GM21367 (cell line): ENCODE measurements around the gene SPATS1.
A peak's percentile ranks its signal among the peaks of the same experiment; 100 is the strongest.

ENCODE experiments used
- ATAC-seq: cut with Tn5 transposase; IDR thresholded peaks from one replicate; pipeline ENCODE4 v1.9.1; 2021; ENCODE audit not compliant: unreplicated experiment

SPATS1 gene

GRCh38 chr6:44387346-44388134 is 45.1 kb downstream of the SPATS1 start, which contains the start of gene CDC5L:
Gene CDC5L (plus strand): TSS chr6:44387706. CDS start chr6:44387824, 118 bp downstream.
- ATAC-seq = peak; percentile 82

GRCh38 chr6:44388135-44388487 is 45.7 kb downstream of the SPATS1 start:
- peak; percentile 12 for ATAC-seq

- ATAC-seq = no peak
Measured at GRCh38 chr6:44388887-44389286, 46.4 kb downstream of the SPATS1 start.

GRCh38 chr6:44390158-44390683 is 47.8 kb downstream of the SPATS1 start:
- no peak for ATAC-seq
